IMR-90 (cell line): Measurements from ENCODE around the gene B4GALT1. TPM values are rescaled to one million over a fixed set of nuclear protein-coding genes. Genes with fewer than 3 reads are reported as not detected.

Experiments used
- ATAC-seq: fragments of 200-7000 bp; cut with Tn5 transposase; 2 replicates; pipeline ENCODE4 v1.9.1; 2020; ENCODE audit warnings: low read depth, mild to moderate bottlenecking, moderate library complexity
- BruUV-seq: library from RNA; stranded (reverse); fragments of 400-500 nt; replicated peaks from 2 replicates; lab custom pipeline; 2021; lab: Mats Ljungman, UMichigan
- CTCF ChIA-PET: fragments of 300-600 bp; formaldehyde crosslinking; extraction: SDS; loops from one replicate; lab custom pipeline; 2021; ENCODE audit warnings: antibody characterized with exemption; lab: Yijun Ruan, JAX
- POLR2A ChIA-PET: fragments of 300-600 bp; sonication (Branson Sonifier 250); formaldehyde crosslinking; loops from one replicate; lab custom pipeline; 2022; ENCODE audit warnings: antibody characterized with exemption; ENCODE audit not compliant: unreplicated experiment; lab: Charles Lee
- DNase-seq: peaks from one replicate; pipeline ENCODE4 v3.0.0; 2013
- H2AFZ ChIP-seq: replicated peaks from 2 replicates; pipeline ENCODE3; 2013; ENCODE audit warnings: low read length, mild to moderate bottlenecking; ENCODE audit not compliant: poor library complexity
- H2AK5ac ChIP-seq: 2 replicates; pipeline ENCODE4 v1.6.1; 2013; ENCODE audit warnings: low read depth, low read length, inconsistent platforms
- H2AK9ac ChIP-seq: replicated peaks from 2 replicates; pipeline ENCODE3; 2013; ENCODE audit warnings: mild to moderate bottlenecking, low read depth, low read length, moderate library complexity; ENCODE audit not compliant: poor library complexity
- H2BK120ac ChIP-seq: 2 replicates; pipeline ENCODE4 v1.6.1; 2013; ENCODE audit warnings: low read depth, low read length, inconsistent platforms
- H2BK15ac ChIP-seq: 3 replicates; pipeline ENCODE4 v1.6.1; 2013; ENCODE audit warnings: low read depth, low read length, inconsistent platforms
- H2BK20ac ChIP-seq: 2 replicates; pipeline ENCODE4 v1.6.1; 2013; ENCODE audit warnings: low read depth, mild to moderate bottlenecking, inconsistent platforms, low read length, moderate library complexity
- H2BK5ac ChIP-seq: 2 replicates; pipeline ENCODE4 v1.6.1; 2013; ENCODE audit warnings: mild to moderate bottlenecking, low read depth, low read length, inconsistent platforms; ENCODE audit not compliant: poor library complexity, severe bottlenecking
- H3K14ac ChIP-seq: replicated peaks from 2 replicates; pipeline ENCODE4 v1.6.1; 2013; ENCODE audit warnings: low read depth, low read length, inconsistent platforms
- H3K18ac ChIP-seq: 2 replicates; pipeline ENCODE4 v1.6.1; 2013; ENCODE audit warnings: low read depth, low read length, control low read depth
- H3K23ac ChIP-seq: 2 replicates; pipeline ENCODE4 v1.6.1; 2013; ENCODE audit warnings: low read depth, low read length, inconsistent platforms
- H3K27ac ChIP-seq: 2 replicates; pipeline ENCODE4 v1.5.1; 2013; ENCODE audit warnings: mild to moderate bottlenecking, control low read depth, low read length; ENCODE audit not compliant: insufficient read depth
- H3K27me3 ChIP-seq: 2 replicates; pipeline ENCODE4 v1.6.1; 2013; ENCODE audit warnings: low read length; ENCODE audit not compliant: control insufficient read depth, insufficient read depth
- H3K36me3 ChIP-seq: 2 replicates; pipeline ENCODE4 v1.6.1; 2013; ENCODE audit warnings: low read length, mixed read lengths; ENCODE audit not compliant: control insufficient read depth, insufficient read depth
- H3K4ac ChIP-seq: 2 replicates; pipeline ENCODE4 v1.6.1; 2013; ENCODE audit warnings: low read depth, low read length, inconsistent platforms
- H3K4me1 ChIP-seq: 2 replicates; pipeline ENCODE4 v1.6.1; 2013; ENCODE audit warnings: low read length, mixed read lengths; ENCODE audit not compliant: control insufficient read depth, insufficient read depth
- H3K4me2 ChIP-seq: 2 replicates; pipeline ENCODE4 v1.6.1; 2013; ENCODE audit warnings: low read depth, mild to moderate bottlenecking, control low read depth, low read length, moderate library complexity
- H3K4me3 ChIP-seq: 2 replicates; pipeline ENCODE4 v1.5.1; 2013; ENCODE audit warnings: low read depth, mild to moderate bottlenecking, control low read depth, low read length, moderate library complexity; ENCODE audit not compliant: insufficient read depth
- H3K56ac ChIP-seq: 2 replicates; pipeline ENCODE4 v1.6.1; 2013; ENCODE audit warnings: low read length, inconsistent platforms; ENCODE audit not compliant: insufficient read depth; ENCODE audit errors: extremely low read depth
- H3K79me1 ChIP-seq, 2 experiments: 2 replicates each; pipeline ENCODE4 v1.6.1; 2013; ENCODE audit warnings: low read length in 2 of 2, inconsistent platforms in 1 of 2, low read depth in 1 of 2
- H3K9ac ChIP-seq: 2 replicates; pipeline ENCODE4 v1.6.1; 2013; ENCODE audit warnings: low read depth, low read length, control low read depth
- H3K9me1 ChIP-seq: 2 replicates; pipeline ENCODE4 v1.6.1; 2013; ENCODE audit warnings: low read length, inconsistent platforms; ENCODE audit not compliant: insufficient read depth
- H3K9me3 ChIP-seq: 2 replicates; pipeline ENCODE4 v1.6.1; 2013; ENCODE audit warnings: low read length; ENCODE audit not compliant: control insufficient read depth, insufficient read depth
- H4K20me1 ChIP-seq: 2 replicates; pipeline ENCODE4 v1.6.1; 2013; ENCODE audit warnings: low read length, inconsistent platforms; ENCODE audit not compliant: insufficient read depth
- H4K5ac ChIP-seq: 2 replicates; pipeline ENCODE4 v1.6.1; 2013; ENCODE audit warnings: mild to moderate bottlenecking, low read depth, low read length, control low read depth
- H4K8ac ChIP-seq, 2 experiments: 2 replicates each; pipeline ENCODE4 v1.6.1; 2013; ENCODE audit warnings: low read depth in 2 of 2, low read length in 2 of 2, control low read depth in 1 of 2, inconsistent platforms in 1 of 2
- H4K91ac ChIP-seq: 2 replicates; pipeline ENCODE4 v1.6.1; 2013; ENCODE audit warnings: low read depth, low read length, inconsistent platforms; ENCODE audit not compliant: insufficient read depth
- BHLHE40 ChIP-seq: fragments of 150-350 bp; IDR thresholded peaks from 2 replicates; pipeline ENCODE4 v1.6.1; 2016; ENCODE audit warnings: mild to moderate bottlenecking, low read depth, low read length
- CEBPB ChIP-seq: IDR thresholded peaks from 2 replicates; pipeline ENCODE4 v1.6.1; 2012; ENCODE audit warnings: low read depth, low read length, improper control_type of control experiment
- CHD1 ChIP-seq: IDR thresholded peaks from 2 replicates; pipeline ENCODE4 v1.6.1; 2012; ENCODE audit warnings: low read depth, low read length, improper control_type of control experiment
- CTCF ChIP-seq: conservative IDR thresholded peaks from 2 replicates; pipeline ENCODE4 v1.5.1; 2012; ENCODE audit warnings: mild to moderate bottlenecking, low read depth, low read length, improper control_type of control experiment
- ELK1 ChIP-seq: fragments of 150-350 bp; IDR thresholded peaks from 2 replicates; pipeline ENCODE4 v1.6.1; 2016; ENCODE audit warnings: low read depth, mild to moderate bottlenecking, low read length, moderate library complexity, borderline replicate concordance
- FOS ChIP-seq: fragments of 150-350 bp; IDR thresholded peaks from 2 replicates; pipeline ENCODE4 v1.6.1; 2016; ENCODE audit warnings: low read depth, low read length
- MAFK ChIP-seq: IDR thresholded peaks from 2 replicates; pipeline ENCODE4 v1.6.1; 2012; ENCODE audit warnings: low read depth, low read length, improper control_type of control experiment
- MAZ ChIP-seq: IDR thresholded peaks from 2 replicates; pipeline ENCODE4 v1.6.1; 2012; ENCODE audit warnings: low read depth, mild to moderate bottlenecking, low read length, improper control_type of control experiment, moderate library complexity, borderline replicate concordance
- MXI1 ChIP-seq: IDR thresholded peaks from 2 replicates; pipeline ENCODE4 v1.6.1; 2012; ENCODE audit warnings: low read depth, mild to moderate bottlenecking, low read length, moderate library complexity, borderline replicate concordance
- NFE2L2 ChIP-seq: fragments of 150-350 bp; IDR thresholded peaks from 2 replicates; pipeline ENCODE4 v1.6.1; 2016; ENCODE audit warnings: low read depth, mild to moderate bottlenecking, low read length
- POLR2A ChIP-seq: IDR thresholded peaks from 2 replicates; pipeline ENCODE4 v1.6.1; 2012; ENCODE audit warnings: mild to moderate bottlenecking, low read depth, low read length
- RAD21 ChIP-seq: IDR thresholded peaks from 2 replicates; pipeline ENCODE4 v1.6.1; 2012; ENCODE audit warnings: low read length, improper control_type of control experiment
- RCOR1 ChIP-seq: IDR thresholded peaks from 2 replicates; pipeline ENCODE4 v1.6.1; 2012; ENCODE audit warnings: mild to moderate bottlenecking, low read length, improper control_type of control experiment; ENCODE audit not compliant: insufficient replicate concordance
- RFX5 ChIP-seq: IDR thresholded peaks from 2 replicates; pipeline ENCODE4 v1.8.0; 2012; ENCODE audit warnings: low read depth, mild to moderate bottlenecking, low read length, moderate library complexity
- SMC3 ChIP-seq: fragments of 150-350 bp; IDR thresholded peaks from 2 replicates; pipeline ENCODE4 v1.6.1; 2016; ENCODE audit warnings: low read depth, mild to moderate bottlenecking, antibody characterized with exemption, low read length, moderate library complexity
- WGBS, 2 experiments: methylation state at CpG; one replicate each; pipeline versions ENCODE4 v1.1.5 to v1.1.7; 2013; ENCODE audit warnings: missing lambda C conversion rate in 2 of 2; ENCODE audit not compliant: insufficient read length in 1 of 2; ENCODE audit errors: extremely low coverage in 2 of 2; 5-methylcytosine and 5-hydroxymethylcytosine counted together
- dilution Hi-C: fragments of 300-500 bp; cut with HindIII; formaldehyde crosslinking; loops from one replicate; pipeline ENCODE4 v1.14.3; 2018; ENCODE audit warnings: low sequenced_read_pairs; ENCODE audit not compliant: unreplicated experiment
- in situ Hi-C: fragments of 300-500 bp; cut with MboI; formaldehyde crosslinking; loops from 3 replicates; pipeline ENCODE4 v1.14.3; 2019; ENCODE audit warnings: low sequenced_read_pairs, inconsistent platforms, mixed read lengths
- intact Hi-C: fragments of 100-400 bp; cut with micrococcal nuclease; formaldehyde crosslinking; loops from 2 replicates; pipeline ENCODE4 v1.10.0; 2022
- polyA plus RNA-seq, 3 experiments: library from polyadenylated mRNA; depleted of rRNA; stranded (reverse); fragments of >200 nt; gene quantifications; 2 replicates each; pipeline ENCODE4 v1.2.3, GENCODE V29; 2012; ENCODE audit warnings: low replicate concordance in 1 of 3
- total RNA-seq: library from RNA; depleted of rRNA; stranded (reverse); fragments of >200 nt; gene quantifications from 2 replicates; pipeline ENCODE4 v1.2.3, GENCODE V29; 2012
- TF ChIP-seq, protein P1 (sequence below): fragments of 150-350 bp; IDR thresholded peaks from 2 replicates; pipeline ENCODE4 v1.6.1; 2017; ENCODE audit warnings: mild to moderate bottlenecking, antibody characterized with exemption, low read length, low read depth

B4GALT1 gene
- total and polyA plus RNA-seq, 2 of the 4 experiments (the other 2 are of a cell fraction), result 8.8 to 37.8 TPM

DNA sequence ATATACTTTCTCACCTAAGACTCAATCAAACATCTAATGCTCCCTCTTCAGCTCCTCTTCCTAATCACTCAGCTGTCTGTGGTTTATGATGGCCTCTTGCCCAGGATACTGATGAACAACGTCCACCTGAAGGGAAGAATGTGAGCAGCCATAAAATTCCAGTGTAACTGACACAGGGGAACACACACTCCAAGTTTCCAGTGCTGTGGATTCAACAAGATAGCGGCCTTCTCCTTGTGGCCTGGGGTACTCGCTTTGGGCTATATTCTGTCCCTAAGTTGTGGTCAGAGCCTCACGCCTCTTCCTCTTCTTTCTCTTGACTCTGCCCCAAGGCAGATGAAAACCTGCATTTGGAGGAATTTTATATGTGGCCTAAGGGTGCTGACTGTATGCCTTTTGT, 11.7 kb downstream of the B4GALT1 start:
- no peak for TF ChIP-seq MXI1
- TF ChIP-seq CHD1, result no peak
- no peak for TF ChIP-seq CEBPB
- no peak for TF ChIP-seq RAD21
- no peak for TF ChIP-seq MAFK
- TF ChIP-seq MAZ, result no peak
- TF ChIP-seq, protein P1, sequence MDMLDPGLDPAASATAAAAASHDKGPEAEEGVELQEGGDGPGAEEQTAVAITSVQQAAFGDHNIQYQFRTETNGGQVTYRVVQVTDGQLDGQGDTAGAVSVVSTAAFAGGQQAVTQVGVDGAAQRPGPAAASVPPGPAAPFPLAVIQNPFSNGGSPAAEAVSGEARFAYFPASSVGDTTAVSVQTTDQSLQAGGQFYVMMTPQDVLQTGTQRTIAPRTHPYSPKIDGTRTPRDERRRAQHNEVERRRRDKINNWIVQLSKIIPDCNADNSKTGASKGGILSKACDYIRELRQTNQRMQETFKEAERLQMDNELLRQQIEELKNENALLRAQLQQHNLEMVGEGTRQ, result no peak
- no peak for TF ChIP-seq RCOR1
- TF ChIP-seq RFX5, result no peak
- TF ChIP-seq SMC3, result no peak
- TF ChIP-seq NFE2L2, result no peak
- TF ChIP-seq FOS, result no peak
- TF ChIP-seq ELK1, result no peak
- no peak for TF ChIP-seq BHLHE40
- TF ChIP-seq CTCF, result no peak
- TF ChIP-seq POLR2A, result no peak
- no peak overlapping the region for H3K4me2 ChIP-seq
- H4K8ac ChIP-seq, result 0 out of 4 replicates have a peak overlapping the region, but pooled peaks of 1 of the 2 experiments have one; percentile 13
- no peak overlapping the region for H3K27ac ChIP-seq
- H3K4me3 ChIP-seq, result no peak overlapping the region
- H3K9me3 ChIP-seq, result no peaks in the 10 kb centered on the region
- H2AK5ac ChIP-seq, result no peak overlapping the region
- intact Hi-C loops, result no loop called here
- ChIA-PET CTCF (no interaction called here), POLR2A (no interaction called here)
- no TSS peak for BruUV-seq
- H3K4me1 ChIP-seq, result peaks cover 31% of the 10 kb centered on the region
- H2AK9ac ChIP-seq, result no peak overlapping the region
- H2BK20ac ChIP-seq, result 0 out of 2 replicates have a peak overlapping the region, but pooled peaks have one; percentile 4
- DNase-seq (no peak), ATAC-seq (no peak)
- H2BK15ac ChIP-seq, result 0 out of 3 replicates have a peak overlapping the region, but pooled peaks have one; percentile 12
- WGBS, 2 experiments, result no CpG with 5 or more reads among the region's 4 CpGs
- peaks cover 34% of the 10 kb centered on the region for H3K9me1 ChIP-seq
- dilution Hi-C loops, result no loop called here
- in situ Hi-C loops, result no loop called here
- H2AFZ ChIP-seq, result no peak overlapping the region
- H2BK120ac ChIP-seq, result no peak overlapping the region
- no peak overlapping the region for H3K18ac ChIP-seq
- no peaks in the 10 kb centered on the region for H3K36me3 ChIP-seq
- H3K9ac ChIP-seq, result no peak overlapping the region
- H3K56ac ChIP-seq, result no peak overlapping the region
- H3K79me1 ChIP-seq, result peaks cover 4 to 79% of the 10 kb centered on the region in 2 experiments
- H4K91ac ChIP-seq, result no peak overlapping the region
- H4K5ac ChIP-seq, result no peak overlapping the region
- H3K23ac ChIP-seq, result no peak overlapping the region
- no peaks in the 10 kb centered on the region for H3K27me3 ChIP-seq
- no peak overlapping the region; the same call in 1 of the 2 replicates for H3K14ac ChIP-seq
- H2BK5ac ChIP-seq, result no peak overlapping the region
- H4K20me1 ChIP-seq, result peaks cover 16% of the 10 kb centered on the region
- 0 out of 2 replicates have a peak overlapping the region, but pooled peaks have one; percentile 8 for H3K4ac ChIP-seq
